ENCODE measurements around the gene VDAC1.
A peak's percentile ranks its signal among the peaks of the same experiment; 100 is the strongest.

VDAC1 gene

GRCh38 chr5:134004626-134005416 lies at the start of gene VDAC1:
Gene VDAC1, minus strand, starts transcription at chr5:134004975. Its CDS starts 11,963 bp downstream, at chr5:133993012.
- H3K4me3 ChIP-seq (ENCODE audit: low read depth, low read length), result peak within 1 kb of the TSS; percentile 75
- no peak for TF ChIP-seq CTCF (IDR thresholded peaks at IDR 0.05; ENCODE audit: low read depth, low read length)
- in situ Hi-C loops (cut with HindIII; ENCODE audit: low sequenced_read_pairs), result no loop called here
- peak; percentile 89 for DNase-seq (ENCODE audit: low read depth, low spot score)

- in situ Hi-C loops (cut with HindIII; ENCODE audit: low sequenced_read_pairs), result no loop called here
- peak; percentile 51 for DNase-seq (ENCODE audit: low read depth, low spot score)
- H3K4me3 ChIP-seq (ENCODE audit: low read depth, low read length), result no peak overlapping the region
- no peak for TF ChIP-seq CTCF (IDR thresholded peaks at IDR 0.05; ENCODE audit: low read depth, low read length)
These were observed 49.1 kb upstream of the VDAC1 start for GRCh38 chr5:134053840-134054338.

GRCh38 chr5:134053314-134053839 lies 48.6 kb upstream of the VDAC1 start:
- TF ChIP-seq CTCF (IDR thresholded peaks at IDR 0.05; ENCODE audit: low read depth, low read length), result peak; percentile 10
- no peak overlapping the region for H3K4me3 ChIP-seq (ENCODE audit: low read depth, low read length)
- in situ Hi-C loops (cut with HindIII; ENCODE audit: low sequenced_read_pairs), result no loop called here
- DNase-seq (ENCODE audit: low read depth, low spot score), result no peak

GRCh38 chr5:134051305-134051704 lies 46.5 kb upstream of the VDAC1 start:
- in situ Hi-C loops (cut with HindIII; ENCODE audit: low sequenced_read_pairs), result no loop called here
- H3K4me3 ChIP-seq (ENCODE audit: low read depth, low read length), result no peak overlapping the region
- no peak for DNase-seq (ENCODE audit: low read depth, low spot score)
- no peak for TF ChIP-seq CTCF (IDR thresholded peaks at IDR 0.05; ENCODE audit: low read depth, low read length)

GRCh38 chr5:134048864-134049263 lies 44.1 kb upstream of the VDAC1 start:
- no peak for TF ChIP-seq CTCF (IDR thresholded peaks at IDR 0.05; ENCODE audit: low read depth, low read length)
- in situ Hi-C loops (cut with HindIII; ENCODE audit: low sequenced_read_pairs), result no loop called here
- no peak for DNase-seq (ENCODE audit: low read depth, low spot score)
- H3K4me3 ChIP-seq (ENCODE audit: low read depth, low read length), result no peak overlapping the region

GRCh38 chr5:134047687-134048056 lies 42.9 kb upstream of the VDAC1 start:
- no peak for TF ChIP-seq CTCF (IDR thresholded peaks at IDR 0.05; ENCODE audit: low read depth, low read length)
- no peak for DNase-seq (ENCODE audit: low read depth, low spot score)
- no peak overlapping the region for H3K4me3 ChIP-seq (ENCODE audit: low read depth, low read length)
- in situ Hi-C loops (cut with HindIII; ENCODE audit: low sequenced_read_pairs), result no loop called here
